Measurements from ENCODE around the gene ZNF48.

ZNF48 gene

DNA sequence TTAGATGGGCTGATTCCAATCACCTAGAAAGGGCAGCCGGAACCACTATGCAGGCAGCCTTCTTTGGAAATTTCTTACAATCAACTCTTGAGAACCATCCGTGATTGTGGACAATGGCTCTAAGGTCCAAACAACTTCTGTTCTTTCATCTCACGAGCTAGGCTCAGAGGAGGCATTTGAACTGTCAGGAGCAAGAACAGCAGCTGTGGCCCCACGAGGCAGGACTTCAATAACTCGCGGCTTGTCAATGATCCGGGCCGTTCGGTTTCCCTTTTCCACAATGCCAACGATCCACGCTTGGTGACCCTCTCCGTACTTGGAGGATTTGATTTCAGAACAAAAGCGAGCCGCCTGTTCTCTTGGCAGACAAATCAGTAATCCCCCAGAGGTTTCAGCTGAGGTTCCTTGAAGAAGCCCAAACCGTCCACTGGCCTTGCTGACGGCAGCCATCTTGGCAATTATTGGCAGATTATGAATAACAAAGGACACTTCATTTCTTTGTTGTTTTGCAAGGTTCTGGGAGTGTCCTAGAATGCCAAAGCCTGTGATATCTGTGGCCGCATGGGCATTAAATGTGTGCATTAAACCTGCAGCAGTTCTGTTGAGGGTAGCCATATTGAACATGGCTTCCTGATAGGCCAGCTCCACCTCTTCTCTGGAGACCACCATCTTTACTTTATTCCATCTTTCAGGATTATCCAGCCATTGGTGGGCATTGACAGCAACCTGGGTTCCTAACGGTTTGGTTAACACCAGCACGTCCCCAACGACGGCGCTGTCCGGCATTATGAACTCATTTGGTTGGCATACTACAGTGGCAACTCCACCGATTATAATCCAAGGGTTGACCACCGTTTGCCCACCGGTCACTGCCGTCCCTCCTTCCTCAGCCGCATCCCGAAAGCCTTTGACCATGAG, 49.3 kb downstream of the ZNF48 start:
- no peak for DNase-seq

DNA sequence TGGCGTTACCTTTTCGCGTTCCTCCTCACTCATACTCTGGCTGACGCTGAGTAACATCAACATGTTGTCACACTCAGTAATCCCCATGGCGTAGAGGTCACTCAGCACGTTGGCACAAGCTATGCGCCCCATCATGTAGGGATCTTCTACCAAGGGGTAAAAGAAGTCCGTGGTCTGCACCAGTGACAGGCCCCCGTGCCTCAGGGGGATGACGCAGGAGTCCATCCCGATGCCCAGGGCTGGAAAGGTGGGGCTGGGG, 49.9 kb downstream of the ZNF48 start:
- DNase-seq: no peak

DNA sequence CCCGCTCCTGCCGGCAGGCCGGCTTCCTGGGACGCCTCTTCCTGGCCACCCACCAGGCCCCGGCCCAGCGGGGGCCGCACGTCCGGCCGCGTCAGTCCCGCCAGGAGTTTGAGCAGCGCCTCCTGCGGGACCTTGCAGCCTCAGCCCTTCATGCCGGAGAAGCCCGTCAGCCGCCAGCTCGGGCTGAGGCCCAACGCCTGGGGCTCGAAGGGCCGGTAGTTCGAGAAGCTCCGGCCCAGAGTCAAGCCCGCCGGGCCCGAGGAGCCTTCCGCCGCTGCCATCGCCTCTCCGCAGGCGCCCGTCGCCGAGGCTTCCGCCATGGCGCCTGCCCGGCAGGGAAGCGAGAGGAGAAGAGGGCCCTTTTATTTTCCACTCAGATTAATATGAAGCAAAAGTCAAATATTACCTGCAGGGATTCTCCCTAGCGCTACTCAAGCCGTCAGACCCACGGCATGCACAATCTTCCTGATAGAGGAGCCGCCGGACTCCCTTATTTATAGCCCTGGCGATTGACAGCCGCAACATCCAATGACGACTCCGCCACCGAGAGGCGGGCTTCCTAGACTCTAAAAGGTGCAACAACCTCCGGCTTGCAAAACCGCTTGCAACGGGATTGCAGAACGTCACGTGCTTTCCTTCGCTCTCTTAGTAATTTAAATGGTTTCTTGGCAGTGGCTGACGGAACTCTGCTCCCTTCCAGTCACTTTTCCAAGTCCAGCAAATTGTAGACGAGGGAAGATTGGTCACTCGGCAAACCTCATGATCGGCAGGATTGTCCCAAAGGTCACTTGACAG, 50.4 kb downstream of the ZNF48 start, which contains the start of gene SEPHS2:
TSS of gene SEPHS2 (minus strand) at position 467 of the 795 bp plus-strand sequence. CDS start at position 320, 147 bp downstream.
- DNase-seq: peak; percentile 98 to 100 (median 98)

DNA sequence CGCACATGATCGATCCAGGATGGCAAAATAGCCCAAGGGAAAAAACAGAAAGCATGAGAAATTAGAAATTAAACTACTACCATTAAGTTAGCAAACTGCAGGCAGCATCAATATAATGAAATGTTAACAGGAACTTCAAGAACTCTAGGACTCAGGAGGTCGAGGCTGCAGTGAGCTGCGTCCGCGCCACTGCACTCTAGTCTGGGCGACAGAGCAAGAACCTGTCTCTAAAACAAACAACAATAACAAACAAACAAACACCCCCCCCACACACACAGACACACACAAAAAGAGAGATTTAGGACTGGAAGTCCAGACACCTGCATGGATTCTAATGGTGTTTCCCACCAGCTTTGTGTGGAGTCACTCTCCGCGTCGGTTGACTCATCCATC, 51.0 kb downstream of the ZNF48 start:
- DNase-seq: no peak

DNA sequence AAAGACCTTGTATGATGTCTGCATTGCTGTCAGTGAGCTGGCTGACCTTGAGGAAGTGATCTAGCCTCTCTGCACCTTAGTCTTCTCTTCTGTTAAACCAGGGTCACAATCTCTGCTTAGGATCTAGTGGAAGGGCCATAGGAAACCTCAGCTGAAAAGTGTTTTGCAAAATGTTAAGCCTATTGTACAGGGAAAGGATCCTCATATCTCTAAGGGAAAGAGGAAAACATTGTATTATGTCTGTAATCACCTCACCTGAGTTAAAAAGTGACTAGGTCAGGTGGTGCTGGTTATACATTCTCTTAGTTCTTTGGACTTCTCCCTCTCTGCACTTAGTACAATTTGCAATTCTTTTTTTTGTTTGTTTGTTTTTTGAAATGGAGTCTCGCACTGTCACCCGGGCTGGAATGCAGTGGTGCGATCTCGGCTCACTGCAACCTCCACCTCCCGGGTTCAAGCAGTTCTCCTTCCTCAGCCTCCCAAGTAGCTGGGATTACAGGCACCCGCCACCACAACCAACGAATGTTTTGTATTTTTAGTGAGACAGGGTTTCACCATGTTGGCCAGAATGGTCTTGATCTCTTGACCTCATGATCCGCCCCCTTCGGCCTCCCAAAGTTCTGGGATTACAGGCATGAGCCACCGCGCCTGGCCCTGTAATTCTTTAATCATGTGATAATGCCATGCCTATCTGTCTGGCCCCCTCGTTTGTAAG, 52.4 kb downstream of the ZNF48 start:
- no peak for DNase-seq

DNA sequence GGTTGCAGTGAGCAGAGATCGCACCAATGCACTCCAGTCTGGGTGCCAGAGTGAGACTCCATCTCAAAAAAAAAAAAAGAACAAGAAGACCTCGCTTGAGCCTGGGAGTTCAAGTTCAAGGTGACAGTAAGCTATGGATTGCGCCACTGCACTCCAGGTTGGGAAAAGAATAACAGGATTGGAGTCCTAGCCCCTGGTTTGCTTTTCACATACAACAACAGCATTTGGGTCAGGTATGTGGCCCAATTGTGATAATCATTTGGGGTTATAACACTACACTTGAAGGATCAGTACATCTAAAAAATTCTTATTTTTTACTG, 53.9 kb downstream of the ZNF48 start:
- DNase-seq: no peak
